Measurements from ENCODE around the gene LTBP3.

The LTBP3 gene

DNA sequence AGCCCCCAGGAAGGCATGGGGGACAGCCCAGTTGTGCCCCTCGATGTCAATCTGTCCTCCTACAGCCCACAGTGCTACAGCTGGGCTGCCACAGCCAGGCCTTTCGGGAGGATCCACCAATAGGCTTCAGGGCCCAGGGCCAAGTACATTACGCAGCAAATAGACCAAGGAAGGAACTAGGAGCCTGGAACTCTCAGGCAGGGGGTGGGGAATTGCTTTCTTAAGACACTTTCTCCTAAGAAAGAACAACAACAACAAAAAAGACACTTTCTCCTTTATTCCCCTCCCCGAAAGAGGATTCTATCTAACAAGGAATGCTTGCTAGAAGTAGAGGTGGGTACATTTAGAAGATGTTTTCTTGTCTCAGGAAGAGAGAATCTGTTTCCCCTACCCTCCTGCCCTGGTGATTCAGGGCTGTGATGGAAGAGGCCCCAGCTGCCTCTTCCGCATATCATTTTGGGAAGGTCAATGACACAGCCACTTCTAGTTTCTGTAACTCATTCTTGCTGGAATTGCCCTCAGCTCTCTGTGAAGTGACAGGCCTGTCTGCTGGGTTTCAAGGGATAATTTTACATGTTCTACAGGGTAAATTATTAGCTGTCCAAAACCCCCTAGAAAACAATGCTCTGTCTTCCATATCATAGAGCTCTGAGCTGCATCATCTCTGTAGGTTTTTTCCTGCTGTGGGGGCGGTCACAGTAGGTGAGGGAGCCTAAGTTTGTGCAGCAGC lies 65.4 kb downstream of the LTBP3 start:
- no peak for DNase-seq

DNA sequence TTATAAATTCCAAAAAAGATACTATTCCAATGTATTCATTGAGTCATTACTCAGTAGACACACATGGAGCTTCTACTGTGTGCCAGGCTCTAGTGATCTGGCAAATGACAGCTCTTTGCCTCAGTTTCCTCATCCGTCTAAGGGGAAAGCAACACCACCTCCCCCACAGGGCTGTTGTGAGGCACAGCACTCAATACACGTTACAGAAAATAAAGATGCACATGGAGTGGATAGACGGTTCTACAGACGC lies 65.8 kb downstream of the LTBP3 start:
- DNase-seq, result no peak

DNA sequence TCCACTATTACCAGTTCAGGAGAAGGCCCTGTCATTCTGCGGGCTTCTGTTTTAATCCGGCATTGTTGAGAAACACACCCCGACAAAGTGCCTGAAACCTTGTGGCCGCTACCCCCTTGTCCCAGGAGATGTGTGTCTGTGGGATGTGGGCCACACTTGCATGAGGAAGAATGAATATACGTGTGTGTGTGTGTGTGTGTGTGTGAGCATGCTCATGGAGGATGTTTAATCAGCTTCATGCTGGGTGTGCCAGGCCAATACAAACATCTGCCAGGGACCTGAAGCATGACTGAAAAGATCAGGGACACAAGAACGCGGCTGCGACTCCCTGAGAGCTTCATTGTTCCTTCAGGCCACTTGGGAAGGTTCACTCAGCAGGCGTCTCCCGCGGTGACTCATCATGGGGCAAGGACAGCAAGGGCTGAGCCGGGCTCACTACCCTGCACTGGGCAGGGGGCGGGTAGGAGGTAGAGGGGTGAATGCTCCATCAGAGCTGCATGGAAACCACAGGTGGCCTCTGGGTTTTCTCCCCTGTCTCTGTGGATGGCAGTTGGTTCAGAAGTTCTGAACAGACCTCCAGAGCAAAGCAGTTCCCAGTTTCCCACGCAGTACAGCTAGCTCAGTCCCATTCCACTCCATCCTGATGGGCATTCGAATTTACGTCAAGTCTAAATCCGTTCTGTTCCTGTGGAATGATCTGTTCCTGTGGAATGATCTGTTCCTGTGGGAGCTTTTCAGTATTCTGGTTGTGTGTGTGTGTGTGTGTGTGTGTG lies 66.4 kb downstream of the LTBP3 start:
- no peak for DNase-seq

DNA sequence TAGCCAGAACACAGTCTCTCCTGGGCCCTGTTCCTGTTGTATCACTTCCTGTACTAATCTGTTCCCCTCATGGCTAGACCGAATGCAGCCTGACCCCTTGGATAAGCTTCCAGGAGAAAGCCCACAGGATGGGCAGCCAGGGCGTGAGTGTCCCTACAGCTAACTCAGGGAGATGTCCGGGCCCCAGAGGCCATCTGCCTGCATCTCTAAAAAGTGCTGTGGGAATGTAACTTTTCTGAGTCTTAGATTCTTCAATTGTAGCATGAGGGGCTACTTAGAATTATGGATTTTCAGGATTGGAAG lies 67.0 kb downstream of the LTBP3 start:
- DNase-seq, result no peak

DNA sequence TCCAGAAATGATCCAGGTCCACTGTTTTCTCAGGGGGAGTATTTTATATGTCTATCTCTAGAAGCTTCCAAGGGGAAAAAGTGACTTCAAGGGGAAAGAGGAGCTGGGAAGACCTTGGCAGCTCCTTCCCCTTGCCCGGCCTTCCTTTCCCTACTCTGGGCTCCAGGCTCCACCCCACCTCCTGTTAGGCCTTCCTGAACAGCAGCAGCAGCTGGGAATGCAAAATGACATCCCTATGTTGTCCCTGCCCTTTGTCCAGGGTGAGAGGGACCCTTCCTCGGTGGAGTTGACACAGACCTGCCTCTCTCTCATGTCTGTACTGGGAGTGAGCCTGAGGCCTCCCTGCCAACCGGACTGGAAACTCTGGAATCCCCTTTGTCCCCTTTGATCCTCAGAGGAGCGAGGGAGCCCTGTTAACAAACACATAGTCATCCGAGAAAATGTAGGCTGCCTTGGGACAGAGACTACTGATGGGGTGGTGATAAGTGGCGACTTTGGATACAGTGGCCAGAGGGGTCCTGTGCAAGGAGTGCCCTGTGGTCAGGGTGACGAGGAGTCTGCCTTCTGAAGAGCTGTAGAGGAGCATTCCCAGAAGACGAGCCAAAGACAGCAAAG lies 68.3 kb downstream of the LTBP3 start:
- DNase-seq, result no peak

DNA sequence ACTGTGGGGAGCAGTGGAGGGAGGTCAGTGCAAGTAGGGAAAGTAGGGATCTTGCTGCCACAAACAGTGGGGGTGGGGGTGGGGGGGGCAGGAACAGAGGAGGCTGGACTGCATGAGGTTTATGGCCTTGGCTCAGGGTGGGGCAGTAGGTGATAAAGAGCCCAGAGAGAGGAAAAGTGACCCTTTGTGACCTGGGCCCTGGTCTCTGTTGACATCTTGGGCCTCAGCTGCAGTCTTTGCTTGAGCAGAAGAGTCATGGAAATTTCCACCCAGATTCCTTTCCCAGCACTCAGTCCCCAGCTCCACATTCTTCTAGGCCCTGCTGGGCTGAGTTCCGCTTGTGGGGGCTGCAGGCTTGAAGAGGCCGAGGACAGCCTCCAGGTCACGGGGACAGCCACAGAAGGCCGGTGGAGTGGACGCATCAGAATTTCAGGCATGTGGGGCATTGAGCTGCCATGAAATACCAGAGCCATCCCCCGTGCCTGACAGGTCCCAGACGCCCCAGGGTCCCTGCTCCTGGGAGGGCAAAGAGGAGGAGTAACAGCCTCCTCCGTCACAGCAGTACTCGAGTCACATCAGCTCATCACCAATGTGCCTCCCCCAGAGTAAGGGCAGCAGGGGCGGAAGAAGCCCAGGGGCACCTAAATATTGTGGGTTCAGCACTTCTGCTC lies 69.0 kb downstream of the LTBP3 start:
- no peak for DNase-seq
